22Rv1 (cell line): Measurements from ENCODE around the gene OR8G5.

ENCODE experiments used
- ZFX ChIP-seq: fragments of 450-650 bp; IDR thresholded peaks from 2 replicates; pipeline ENCODE4 v1.6.1; 2017; ENCODE audit warnings: antibody characterized with exemption, borderline replicate concordance
- TF ChIP-seq, protein P1 (sequence below): fragments of 450-650 bp; IDR thresholded peaks from 2 replicates; pipeline ENCODE4 v1.5.1; 2017; ENCODE audit warnings: mild to moderate bottlenecking

DNA sequence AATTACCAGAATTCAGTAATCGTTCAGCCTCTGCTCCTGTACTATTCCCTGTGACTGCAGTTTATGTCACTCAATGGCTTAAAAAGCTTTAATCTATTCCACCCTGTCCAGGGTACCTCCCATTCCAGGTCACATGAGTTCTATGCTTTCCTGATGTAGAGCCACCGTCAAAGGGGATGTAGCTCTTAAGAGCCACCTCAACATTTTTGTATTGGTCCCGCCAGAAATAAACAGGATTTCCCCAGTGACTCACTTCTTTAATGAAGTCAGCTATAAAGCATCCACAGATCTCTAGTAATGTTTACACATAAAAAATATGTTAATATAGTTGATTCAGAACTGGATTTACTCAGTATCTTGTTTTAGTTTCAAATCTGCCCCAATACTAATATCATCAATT, 58.9 kb downstream of the OR8G5 start:
- TF ChIP-seq, protein P1, sequence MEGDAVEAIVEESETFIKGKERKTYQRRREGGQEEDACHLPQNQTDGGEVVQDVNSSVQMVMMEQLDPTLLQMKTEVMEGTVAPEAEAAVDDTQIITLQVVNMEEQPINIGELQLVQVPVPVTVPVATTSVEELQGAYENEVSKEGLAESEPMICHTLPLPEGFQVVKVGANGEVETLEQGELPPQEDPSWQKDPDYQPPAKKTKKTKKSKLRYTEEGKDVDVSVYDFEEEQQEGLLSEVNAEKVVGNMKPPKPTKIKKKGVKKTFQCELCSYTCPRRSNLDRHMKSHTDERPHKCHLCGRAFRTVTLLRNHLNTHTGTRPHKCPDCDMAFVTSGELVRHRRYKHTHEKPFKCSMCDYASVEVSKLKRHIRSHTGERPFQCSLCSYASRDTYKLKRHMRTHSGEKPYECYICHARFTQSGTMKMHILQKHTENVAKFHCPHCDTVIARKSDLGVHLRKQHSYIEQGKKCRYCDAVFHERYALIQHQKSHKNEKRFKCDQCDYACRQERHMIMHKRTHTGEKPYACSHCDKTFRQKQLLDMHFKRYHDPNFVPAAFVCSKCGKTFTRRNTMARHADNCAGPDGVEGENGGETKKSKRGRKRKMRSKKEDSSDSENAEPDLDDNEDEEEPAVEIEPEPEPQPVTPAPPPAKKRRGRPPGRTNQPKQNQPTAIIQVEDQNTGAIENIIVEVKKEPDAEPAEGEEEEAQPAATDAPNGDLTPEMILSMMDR, result no peak
- TF ChIP-seq ZFX, result no peak
